ENCODE results near the gene SSH2. TPM values are rescaled to one million over a fixed set of nuclear protein-coding genes. Genes with fewer than 3 reads are reported as not detected.

The SSH2 gene
- total and polyA plus RNA-seq, 2 experiments from 2014 or later = 9.9 to 12.7 TPM

DNA sequence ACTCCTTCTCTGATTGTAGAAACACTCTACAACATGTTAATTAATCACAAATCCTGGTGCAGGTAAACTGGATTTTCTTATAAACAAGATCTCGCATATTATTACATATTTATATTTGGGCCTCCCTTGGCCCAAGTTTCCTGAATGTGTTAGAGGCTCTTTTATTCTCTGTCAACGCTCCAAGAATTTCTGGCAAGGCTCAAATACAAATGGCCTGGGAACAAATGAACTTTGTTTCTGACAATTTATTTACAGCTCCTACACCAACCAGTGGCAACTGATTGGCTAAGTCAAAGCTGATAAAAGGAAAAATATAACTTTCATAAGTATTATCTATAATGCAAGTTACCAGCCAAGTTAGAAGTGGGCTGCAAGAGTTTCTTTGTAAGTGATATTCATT, 242.4 kb downstream of the SSH2 start:
- Histone ChIP-seq H3K4me2 (no peak overlapping the region), H3K4me1 (ENCODE audit: insufficient read depth) (peaks cover 7% of the 10 kb centered on the region), H4K20me1 (ENCODE audit: insufficient read depth, poor library complexity, severe bottlenecking) (no peaks in the 10 kb centered on the region), H2AFZ (no peak overlapping the region), H3K79me2 (no peaks in the 10 kb centered on the region), H3K9me2 (replicated peaks; ENCODE audit: insufficient read depth) (no peaks in the 10 kb centered on the region), H3K9me3 (ENCODE audit: low read depth) (no peaks in the 10 kb centered on the region), H3K4me3 (no peak overlapping the region), H3K36me3 (replicated peaks; ENCODE audit: insufficient read depth, low read depth) (no peaks in the 10 kb centered on the region), H3K27me3 (no peaks in the 10 kb centered on the region), H3K27ac (no peak overlapping the region)
- 94% methylated on average over 2 of the region's 2 CpGs for WGBS (ENCODE audit: low lambda C conversion rate, missing lambda C conversion rate)
- TF ChIP-seq EZH2phosphoT487 (IDR thresholded peaks at IDR 0.05; ENCODE audit: low read depth, severe bottlenecking, unreplicated experiment) = no peak
- TF ChIP-seq, protein P1, sequence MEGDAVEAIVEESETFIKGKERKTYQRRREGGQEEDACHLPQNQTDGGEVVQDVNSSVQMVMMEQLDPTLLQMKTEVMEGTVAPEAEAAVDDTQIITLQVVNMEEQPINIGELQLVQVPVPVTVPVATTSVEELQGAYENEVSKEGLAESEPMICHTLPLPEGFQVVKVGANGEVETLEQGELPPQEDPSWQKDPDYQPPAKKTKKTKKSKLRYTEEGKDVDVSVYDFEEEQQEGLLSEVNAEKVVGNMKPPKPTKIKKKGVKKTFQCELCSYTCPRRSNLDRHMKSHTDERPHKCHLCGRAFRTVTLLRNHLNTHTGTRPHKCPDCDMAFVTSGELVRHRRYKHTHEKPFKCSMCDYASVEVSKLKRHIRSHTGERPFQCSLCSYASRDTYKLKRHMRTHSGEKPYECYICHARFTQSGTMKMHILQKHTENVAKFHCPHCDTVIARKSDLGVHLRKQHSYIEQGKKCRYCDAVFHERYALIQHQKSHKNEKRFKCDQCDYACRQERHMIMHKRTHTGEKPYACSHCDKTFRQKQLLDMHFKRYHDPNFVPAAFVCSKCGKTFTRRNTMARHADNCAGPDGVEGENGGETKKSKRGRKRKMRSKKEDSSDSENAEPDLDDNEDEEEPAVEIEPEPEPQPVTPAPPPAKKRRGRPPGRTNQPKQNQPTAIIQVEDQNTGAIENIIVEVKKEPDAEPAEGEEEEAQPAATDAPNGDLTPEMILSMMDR (IDR thresholded peaks at IDR 0.05; ENCODE audit: poor library complexity) = no peak
- no peak for DNase-seq (ENCODE audit: low spot score)

DNA sequence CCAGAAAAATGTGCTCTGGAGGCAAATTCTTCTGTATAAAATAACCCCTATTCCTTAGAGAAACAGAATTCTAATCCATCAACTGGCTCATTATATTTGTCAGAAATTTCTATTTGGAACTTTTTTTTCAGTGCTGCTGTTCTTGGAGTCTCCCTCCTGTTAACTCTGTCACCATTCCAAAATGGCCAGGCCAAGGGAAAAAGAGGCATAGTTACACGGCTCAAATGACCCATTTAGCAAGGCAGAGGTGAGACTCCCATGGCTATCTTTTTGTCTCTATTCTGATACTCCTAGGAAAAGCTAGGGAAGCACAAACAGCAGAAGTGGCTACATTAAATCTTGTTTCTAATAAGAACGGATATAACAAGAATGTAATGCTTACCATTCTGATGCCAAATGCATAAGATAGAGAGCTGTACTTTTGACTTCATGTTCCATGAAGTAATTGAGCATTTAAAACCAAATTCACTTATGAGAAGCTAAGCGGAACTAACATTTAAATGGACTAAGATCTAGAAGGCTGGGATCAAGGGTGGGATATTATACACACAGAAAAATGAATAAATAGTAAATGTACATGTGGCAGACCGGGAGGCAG, 242.9 kb downstream of the SSH2 start:
- 92% methylated on average over 4 of the region's 4 CpGs for WGBS (ENCODE audit: low lambda C conversion rate, missing lambda C conversion rate)
- TF ChIP-seq EZH2 (IDR thresholded peaks at IDR 0.05; ENCODE audit: borderline replicate concordance) (no peak), EZH2phosphoT487 (IDR thresholded peaks at IDR 0.05; ENCODE audit: low read depth, severe bottlenecking, unreplicated experiment) (no peak)
- TF ChIP-seq, protein P1 (IDR thresholded peaks at IDR 0.05; ENCODE audit: poor library complexity) = no peak
- no peak overlapping the region for H3K4me3 ChIP-seq
- H3K4me2 ChIP-seq = no peak overlapping the region
- H3K9me2 ChIP-seq (replicated peaks; ENCODE audit: insufficient read depth) = no peaks in the 10 kb centered on the region
- DNase-seq (ENCODE audit: low spot score) = no peak
- H3K27me3 ChIP-seq = no peaks in the 10 kb centered on the region
- no peak overlapping the region for H3K27ac ChIP-seq
- no peaks in the 10 kb centered on the region for H3K36me3 ChIP-seq (replicated peaks; ENCODE audit: insufficient read depth, low read depth)
- H3K4me1 ChIP-seq (ENCODE audit: insufficient read depth) = peaks cover 12% of the 10 kb centered on the region
- no peaks in the 10 kb centered on the region for H3K79me2 ChIP-seq
- no peaks in the 10 kb centered on the region for H3K9me3 ChIP-seq (ENCODE audit: low read depth)
- H2AFZ ChIP-seq = no peak overlapping the region
- no peaks in the 10 kb centered on the region for H4K20me1 ChIP-seq (ENCODE audit: insufficient read depth, poor library complexity, severe bottlenecking)

DNA sequence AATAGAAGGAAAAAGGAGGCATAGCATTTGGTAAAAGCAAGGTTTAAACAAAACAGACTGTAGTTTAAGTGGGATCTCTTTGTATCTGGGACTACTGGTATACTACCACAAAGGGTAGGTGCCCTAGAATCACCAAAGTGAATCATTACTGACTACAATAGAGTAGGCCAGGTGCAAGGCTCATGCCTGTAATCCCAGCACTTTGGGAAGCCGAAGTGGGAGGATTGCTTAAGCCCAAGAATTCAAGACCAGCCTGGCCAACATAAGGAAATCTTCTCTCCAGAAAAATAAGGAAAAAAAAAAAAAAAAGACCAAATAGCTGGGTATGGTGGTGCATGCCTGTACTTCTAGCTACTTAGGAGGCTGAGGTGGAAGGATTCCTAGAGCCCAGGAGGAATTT, 246.5 kb downstream of the SSH2 start:
- Histone ChIP-seq H3K9me3 (ENCODE audit: low read depth) (no peaks in the 10 kb centered on the region), H3K4me3 (no peak overlapping the region), H3K4me2 (no peak overlapping the region), H3K36me3 (replicated peaks; ENCODE audit: insufficient read depth, low read depth) (no peaks in the 10 kb centered on the region), H3K27me3 (no peaks in the 10 kb centered on the region), H3K79me2 (no peaks in the 10 kb centered on the region), H3K9me2 (replicated peaks; ENCODE audit: insufficient read depth) (no peaks in the 10 kb centered on the region), H2AFZ (no peak overlapping the region), H3K4me1 (ENCODE audit: insufficient read depth) (peaks cover 12% of the 10 kb centered on the region), H4K20me1 (ENCODE audit: insufficient read depth, poor library complexity, severe bottlenecking) (no peaks in the 10 kb centered on the region), H3K27ac (no peak overlapping the region)
- TF ChIP-seq, protein P1 (IDR thresholded peaks at IDR 0.05; ENCODE audit: poor library complexity) = no peak
- no peak for TF ChIP-seq EZH2 (IDR thresholded peaks at IDR 0.05; ENCODE audit: borderline replicate concordance)
- TF ChIP-seq EZH2phosphoT487 (IDR thresholded peaks at IDR 0.05; ENCODE audit: low read depth, severe bottlenecking, unreplicated experiment) = no peak
- DNase-seq (ENCODE audit: low spot score) = no peak
- WGBS (ENCODE audit: low lambda C conversion rate, missing lambda C conversion rate) = 75% methylated on average over 1 of the region's 1 CpG
